CD4-positive, alpha-beta T cell (primary cell): ENCODE data around the gene EMX1. TPM values are rescaled to one million over a fixed set of nuclear protein-coding genes. Genes with fewer than 3 reads are reported as not detected.
A peak's percentile ranks its signal among the peaks of the same experiment; 100 is the strongest.

Source experiments
- ATAC-seq: fragments of 200-7000 bp; cut with Tn5 transposase; one replicate; pipeline ENCODE4 v1.10.0; 2022; ENCODE audit warnings: mild to moderate bottlenecking; ENCODE audit not compliant: poor library complexity
- CTCF ChIA-PET: fragments of 350-600 bp; sonication (Branson Sonifier 250); formaldehyde crosslinking; loops from one replicate; lab custom pipeline; 2021; ENCODE audit warnings: antibody characterized with exemption, inconsistent platforms; lab: Charles Lee
- POLR2A ChIA-PET: fragments of 350-600 bp; sonication (Branson Sonifier 250); formaldehyde crosslinking; loops from one replicate; lab custom pipeline; 2021; ENCODE audit warnings: antibody characterized with exemption, inconsistent platforms; lab: Charles Lee
- DNase-seq, 14 experiments: peaks; one replicate each; pipeline ENCODE4 v3.0.0-alpha.2; 2013 to 2020; ENCODE audit warnings: mixed read lengths in 2 of 14
- H3K27ac ChIP-seq, 2 donors: one replicate each; pipeline versions ENCODE4 v1.5.1 to v1.7.0; 2013; ENCODE audit warnings: low read length in 2 of 2, low read depth in 1 of 2, mild to moderate bottlenecking in 1 of 2
- H3K27me3 ChIP-seq, 2 experiments: 1 replicate in 1 of 2; 2 replicates in 1 of 2; pipeline versions ENCODE4 v1.6.1 to v1.7.0; 2013; ENCODE audit warnings: low read length in 2 of 2, control low read depth in 1 of 2, mild to moderate bottlenecking in 1 of 2, moderate library complexity in 1 of 2; ENCODE audit not compliant: insufficient read depth in 2 of 2, control insufficient read depth in 1 of 2
- H3K36me3 ChIP-seq: one replicate; pipeline ENCODE4 v1.6.1; 2013; ENCODE audit warnings: low read length, control low read depth; ENCODE audit not compliant: insufficient read depth
- H3K4me1 ChIP-seq: one replicate; pipeline ENCODE4 v1.6.1; 2013; ENCODE audit warnings: low read length, control low read depth; ENCODE audit not compliant: insufficient read depth
- H3K4me3 ChIP-seq: one replicate; pipeline ENCODE4 v1.5.1; 2013; ENCODE audit warnings: mild to moderate bottlenecking, low read length, moderate library complexity
- H3K9me3 ChIP-seq, 2 experiments: 1 replicate in 1 of 2; 2 replicates in 1 of 2; pipeline versions ENCODE4 v1.6.1 to v1.7.0; 2013; ENCODE audit warnings: low read length in 2 of 2, mild to moderate bottlenecking in 2 of 2, control low read depth in 1 of 2, moderate library complexity in 1 of 2; ENCODE audit not compliant: control insufficient read depth in 1 of 2, insufficient read depth in 1 of 2
- H3K27ac Mint-ChIP-seq: one replicate; pipeline ENCODE4 v1.8.0; 2020; ENCODE audit warnings: mixed read lengths
- H3K27me3 Mint-ChIP-seq: one replicate; pipeline ENCODE4 v1.8.0; 2021; ENCODE audit warnings: mixed read lengths
- H3K36me3 Mint-ChIP-seq: one replicate; pipeline ENCODE4 v1.8.0; 2021; ENCODE audit warnings: low read depth, mixed read lengths
- H3K4me1 Mint-ChIP-seq: one replicate; pipeline ENCODE4 v1.8.0; 2021; ENCODE audit warnings: low read depth, mixed read lengths
- H3K4me3 Mint-ChIP-seq: one replicate; pipeline ENCODE4 v1.8.0; 2020; ENCODE audit warnings: mild to moderate bottlenecking, mixed read lengths
- H3K9me3 Mint-ChIP-seq: one replicate; pipeline ENCODE4 v1.8.0; 2020; ENCODE audit warnings: mixed read lengths
- CTCF ChIP-seq: fragments of 200-600 bp; IDR thresholded peaks from one replicate; pipeline ENCODE4 v1.8.0; 2022; ENCODE audit warnings: antibody characterized with exemption, mild to moderate bottlenecking
- intact Hi-C, 2 experiments: fragments of 100-400 bp; cut with DNase I in 1 of 2; cut with micrococcal nuclease in 1 of 2; formaldehyde crosslinking; loops; one replicate each; pipeline versions ENCODE4 v1.15.1 to v1.9.0; 2023 to 2025; cut with DNase I, micrococcal nuclease
- total RNA-seq, 174 experiments: library from RNA in 2 of 174; stranded (reverse) in 2 of 174; gene quantifications; one replicate each; pipeline ENCODE4 v1.2.3 and lab custom pipeline; 2021 to 2026

Gene EMX1
- total RNA-seq, 2 experiments from 2014 or later = not detected

- H3K4me1 Mint-ChIP-seq = peaks cover 19% of the 10 kb centered on the region
- peak overlapping the region; percentile 51 for H3K4me3 ChIP-seq
- no peaks in the 10 kb centered on the region for H3K36me3 ChIP-seq
- peak; percentile 73 for ATAC-seq
- no peak overlapping the region for H3K27ac ChIP-seq
- ChIA-PET POLR2A (interaction anchor here (0.8 kb wide), 1 partner anchor 37 kb away, joined by 3 read pairs; the partner anchor contains the start of gene EMX1), CTCF (no interaction called here)
- TF ChIP-seq CTCF = no peak
- H3K27me3 ChIP-seq = no peaks in the 10 kb centered on the region
- H3K27me3 Mint-ChIP-seq = no peaks in the 10 kb centered on the region
- H3K36me3 Mint-ChIP-seq = no peaks in the 10 kb centered on the region
- H3K9me3 ChIP-seq = no peaks in the 10 kb centered on the region
- peak overlapping the region; percentile 73 for H3K27ac Mint-ChIP-seq
- peak in 7 of 14 experiments; percentile 3 to 63 (median 20) for DNase-seq
- intact Hi-C loops = no loop called here
- peak overlapping the region; percentile 73 for H3K4me3 Mint-ChIP-seq
- no peaks in the 10 kb centered on the region for H3K9me3 Mint-ChIP-seq
- H3K4me1 ChIP-seq = peaks cover 31% of the 10 kb centered on the region
Measured at GRCh38 chr2:72953976-72954375, 36.7 kb downstream of the EMX1 start.

GRCh38 chr2:72954376-72955227 is 37.3 kb downstream of the EMX1 start:
- H3K4me1 Mint-ChIP-seq = peaks cover 19% of the 10 kb centered on the region
- no peak for TF ChIP-seq CTCF

GRCh38 chr2:72955228-72956049 is 38.1 kb downstream of the EMX1 start:
- ChIA-PET POLR2A (no interaction called here), CTCF (no interaction called here)
- TF ChIP-seq CTCF = no peak
- Mint-ChIP-seq H3K27ac (no peak overlapping the region), H3K27me3 (no peaks in the 10 kb centered on the region), H3K4me3 (no peak overlapping the region), H3K4me1 (peaks cover 19% of the 10 kb centered on the region), H3K9me3 (no peaks in the 10 kb centered on the region), H3K36me3 (no peaks in the 10 kb centered on the region)
- H3K36me3 ChIP-seq = no peaks in the 10 kb centered on the region
- ATAC-seq (no peak), DNase-seq (no peak)
- intact Hi-C loops = no loop called here
- H3K9me3 ChIP-seq = no peaks in the 10 kb centered on the region
- no peak overlapping the region for H3K4me3 ChIP-seq
- no peak overlapping the region for H3K27ac ChIP-seq
- peaks cover 31% of the 10 kb centered on the region for H3K4me1 ChIP-seq
- H3K27me3 ChIP-seq = no peaks in the 10 kb centered on the region

More at GRCh38 chr2:72954376-72955227, 37.3 kb downstream of the EMX1 start:
- POLR2A ChIA-PET = no interaction called here
- no peak overlapping the region for H3K27ac ChIP-seq
- H3K36me3 ChIP-seq = no peaks in the 10 kb centered on the region
- ATAC-seq = no peak
- CTCF ChIA-PET = interaction anchor here (0.5 kb wide), 1 partner anchor 452 kb away, joined by 3 read pairs; no protein-coding TSS in a partner anchor
- Mint-ChIP-seq H3K4me3 (peak overlapping the region; percentile 73), H3K36me3 (no peaks in the 10 kb centered on the region), H3K9me3 (no peaks in the 10 kb centered on the region), H3K27ac (peak overlapping the region; percentile 73), H3K27me3 (no peaks in the 10 kb centered on the region)
- DNase-seq = no peak
- H3K27me3 ChIP-seq = no peaks in the 10 kb centered on the region
- intact Hi-C loops = no loop called here
- H3K4me1 ChIP-seq = peaks cover 31% of the 10 kb centered on the region
- H3K4me3 ChIP-seq = peak overlapping the region; percentile 51
- H3K9me3 ChIP-seq = no peaks in the 10 kb centered on the region
